CD1c-positive myeloid dendritic cell (primary cell): Measurements from ENCODE around the gene VMAC.
A peak's percentile ranks its signal among the peaks of the same experiment; 100 is the strongest.

ENCODE experiments used
- DNase-seq: peaks from one replicate; pipeline ENCODE4 v3.0.0-alpha.2; 2016; ENCODE audit errors: extremely low spot score

VMAC gene

DNA sequence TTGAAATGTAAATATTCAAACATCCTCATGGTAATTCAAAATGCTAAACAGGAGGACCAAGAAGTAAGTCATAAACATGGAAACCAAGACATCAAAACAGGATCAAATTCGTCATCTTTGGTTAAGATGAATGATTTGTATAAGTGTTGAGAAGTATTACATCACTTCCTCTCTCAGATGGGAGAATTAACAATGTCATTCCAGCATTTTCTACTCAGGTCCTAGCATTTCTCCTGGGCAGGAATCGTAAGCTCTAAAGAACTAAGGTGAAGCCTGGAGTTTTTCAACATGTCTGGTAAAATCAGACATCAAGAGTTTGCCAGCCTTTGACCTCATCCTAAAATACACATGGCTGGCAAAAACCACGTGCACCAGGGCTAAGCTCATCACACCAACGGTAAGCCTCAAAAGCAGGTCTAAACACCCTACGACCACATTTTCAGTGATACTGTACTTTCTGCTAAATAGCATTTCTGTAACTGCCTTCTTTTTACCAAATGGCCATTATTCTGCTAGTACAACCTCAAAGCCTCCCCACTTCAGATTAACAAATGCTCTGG is 48.4 kb downstream of the VMAC start:
- DNase-seq = peak; percentile 43

DNA sequence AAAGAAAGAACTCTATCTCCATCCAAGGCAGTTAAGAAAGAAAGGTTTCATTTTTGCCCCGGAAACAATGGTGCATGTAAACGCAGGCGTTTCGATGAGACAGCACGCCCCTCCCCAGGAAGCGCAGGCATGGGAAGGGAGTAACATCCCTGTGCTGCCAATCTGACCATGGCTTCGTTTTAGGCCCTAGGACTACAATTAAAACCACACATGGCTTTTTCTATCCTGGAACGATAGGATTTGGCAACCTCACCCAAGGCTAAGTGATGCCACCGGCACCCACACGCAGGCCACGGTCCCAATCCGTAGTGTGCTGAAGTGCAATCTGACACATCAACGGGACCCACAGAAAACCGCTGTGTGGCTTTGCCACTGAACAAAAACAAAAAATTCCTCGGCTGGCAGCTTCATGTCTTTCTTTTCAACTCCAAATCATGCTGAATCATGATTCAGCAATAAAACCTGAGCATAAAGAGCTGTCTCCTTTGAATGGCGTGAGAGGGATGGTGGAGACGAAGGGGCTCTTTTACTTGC is 49.1 kb downstream of the VMAC start:
- peak; percentile 24 for DNase-seq

DNA sequence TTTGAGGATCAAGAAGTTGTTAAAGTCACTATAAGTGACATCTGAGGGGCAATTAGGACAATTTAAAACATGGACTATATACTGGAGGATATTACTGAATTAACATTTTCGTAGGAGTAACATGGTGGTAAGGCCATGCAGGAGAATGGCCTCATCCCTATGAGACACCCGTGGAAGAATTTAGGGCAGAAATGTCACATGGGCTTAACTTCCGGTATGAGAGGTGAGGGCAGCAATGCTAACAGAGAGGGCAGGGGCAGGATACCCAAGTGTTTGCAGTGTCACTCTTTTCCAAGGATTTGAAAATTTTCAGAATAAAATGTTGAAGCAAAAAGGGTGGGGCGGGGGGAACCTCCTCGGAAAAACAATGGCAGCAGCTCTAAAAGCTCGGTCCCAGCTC is 49.6 kb downstream of the VMAC start:
- no peak for DNase-seq

DNA sequence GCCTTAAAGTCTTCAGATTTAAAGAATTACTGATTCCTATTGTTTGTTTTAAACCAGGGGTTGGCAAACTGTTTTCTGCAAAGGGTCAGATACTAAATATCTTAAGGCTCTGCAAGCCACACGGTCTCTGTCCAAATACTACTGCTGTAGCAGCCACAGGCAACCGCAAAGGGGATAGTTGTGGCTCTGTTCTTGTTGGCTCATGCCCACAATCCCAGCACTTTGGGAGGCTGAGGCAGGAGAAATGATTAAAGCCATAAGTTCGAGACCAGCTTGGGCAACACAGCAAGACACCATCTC is 50.9 kb downstream of the VMAC start:
- DNase-seq = no peak

DNA sequence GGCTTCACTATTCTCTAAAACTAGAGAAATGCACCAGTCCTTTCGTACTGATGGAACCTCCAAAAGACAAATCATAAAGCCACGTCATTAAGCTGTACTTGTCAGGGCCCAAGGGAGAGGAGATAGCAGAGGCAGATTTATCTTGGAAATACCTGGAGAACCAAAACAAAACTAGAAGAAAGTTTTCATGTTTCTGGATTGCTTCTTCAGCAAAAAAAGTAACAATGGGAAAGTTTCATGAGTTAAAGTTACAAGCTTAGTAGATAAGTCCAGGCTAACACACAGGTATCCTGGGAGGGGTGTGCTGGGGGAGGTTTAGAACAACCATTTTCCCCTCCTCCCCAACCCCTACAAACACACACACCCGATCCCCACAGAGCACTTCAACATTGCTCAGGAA is 51.7 kb downstream of the VMAC start:
- DNase-seq = no peak

DNA sequence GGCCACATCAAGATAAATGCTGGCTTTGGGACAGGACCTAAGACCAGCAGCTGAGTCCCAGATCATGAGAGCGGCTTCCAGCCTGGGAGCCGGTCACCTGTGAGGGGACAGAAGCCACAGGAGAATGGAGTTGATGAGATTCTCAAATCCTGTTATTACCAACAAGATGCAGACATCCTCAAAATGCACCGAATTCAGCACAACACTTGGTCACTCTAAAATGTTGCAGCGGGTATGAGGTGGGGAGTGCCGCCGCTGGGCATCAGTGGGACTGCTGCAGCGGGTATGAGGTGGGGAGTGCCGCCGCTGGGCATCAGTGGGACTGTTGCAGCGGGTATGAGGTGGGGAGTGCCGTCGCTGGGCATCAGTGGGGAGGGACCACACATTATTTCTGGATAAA is 52.1 kb downstream of the VMAC start:
- DNase-seq = no peak

DNA sequence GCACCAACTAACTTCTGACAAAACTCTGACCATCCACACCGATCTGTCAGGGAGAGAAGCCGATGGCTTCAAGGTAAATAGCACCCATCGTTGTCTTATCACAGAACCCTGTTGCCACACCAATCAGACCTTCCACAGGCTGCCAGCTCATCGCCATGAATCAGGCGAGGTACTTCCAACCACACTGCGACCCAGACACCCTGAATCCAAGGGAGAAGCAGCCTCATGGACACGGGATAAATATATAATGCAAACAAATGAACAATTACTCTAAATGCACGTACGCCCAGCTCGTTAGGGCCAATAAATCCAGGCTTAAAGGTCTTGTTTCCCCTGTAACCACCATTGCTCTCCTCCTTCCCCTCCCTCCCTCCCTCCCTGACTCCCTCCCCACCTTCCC is 52.5 kb downstream of the VMAC start:
- DNase-seq = no peak

DNA sequence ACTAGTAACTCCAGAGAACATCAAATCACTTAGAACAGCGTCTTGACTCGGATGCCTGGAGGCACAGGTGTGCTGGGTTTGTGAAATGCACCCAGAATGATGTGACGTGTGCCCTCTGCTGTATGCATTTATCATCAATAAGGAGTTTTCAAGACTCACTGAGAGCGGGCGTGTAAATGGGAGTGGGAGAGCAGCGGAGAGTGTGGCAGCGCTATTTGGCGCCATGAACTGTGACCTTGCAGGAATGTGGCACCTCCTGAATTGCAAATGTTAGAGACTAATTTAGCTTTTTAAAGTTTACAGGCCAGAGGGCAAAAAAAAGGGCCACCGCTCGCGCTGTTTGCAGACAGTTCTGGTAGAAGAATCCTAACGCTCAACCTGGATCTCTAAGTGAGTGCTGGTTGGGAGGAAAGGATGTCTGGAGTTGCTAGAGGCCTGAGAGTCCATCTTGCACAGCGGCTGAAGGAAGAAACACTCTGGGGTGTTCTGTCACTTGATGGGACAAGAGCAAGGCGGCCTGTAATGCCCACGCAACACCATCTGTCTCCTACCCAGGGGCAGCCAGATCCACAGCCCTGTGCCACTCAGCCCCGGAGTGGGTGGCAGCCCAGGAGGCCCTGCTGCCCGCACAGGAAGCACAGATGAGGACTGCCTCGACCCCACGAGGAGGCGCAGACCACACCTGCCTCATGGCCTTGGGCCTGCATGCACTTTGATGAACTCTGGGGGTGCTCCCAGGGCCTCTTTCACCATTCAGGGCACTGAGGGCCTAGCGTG is 53.6 kb downstream of the VMAC start:
- DNase-seq = no peak

DNA sequence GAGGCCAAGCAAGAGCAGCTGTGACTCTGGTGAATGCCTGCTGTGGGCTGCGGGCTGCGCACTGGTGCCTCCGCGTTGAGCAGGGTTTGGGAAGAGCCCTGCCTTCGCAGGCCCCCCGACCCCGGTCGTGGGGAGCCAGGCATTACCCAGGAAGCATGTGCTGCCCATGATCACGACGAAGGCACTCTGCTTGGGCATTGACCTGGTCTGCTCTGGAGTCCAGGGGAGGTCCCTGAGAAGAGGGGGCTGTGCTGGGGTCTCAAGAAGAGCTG is 54.1 kb downstream of the VMAC start:
- no peak for DNase-seq

DNA sequence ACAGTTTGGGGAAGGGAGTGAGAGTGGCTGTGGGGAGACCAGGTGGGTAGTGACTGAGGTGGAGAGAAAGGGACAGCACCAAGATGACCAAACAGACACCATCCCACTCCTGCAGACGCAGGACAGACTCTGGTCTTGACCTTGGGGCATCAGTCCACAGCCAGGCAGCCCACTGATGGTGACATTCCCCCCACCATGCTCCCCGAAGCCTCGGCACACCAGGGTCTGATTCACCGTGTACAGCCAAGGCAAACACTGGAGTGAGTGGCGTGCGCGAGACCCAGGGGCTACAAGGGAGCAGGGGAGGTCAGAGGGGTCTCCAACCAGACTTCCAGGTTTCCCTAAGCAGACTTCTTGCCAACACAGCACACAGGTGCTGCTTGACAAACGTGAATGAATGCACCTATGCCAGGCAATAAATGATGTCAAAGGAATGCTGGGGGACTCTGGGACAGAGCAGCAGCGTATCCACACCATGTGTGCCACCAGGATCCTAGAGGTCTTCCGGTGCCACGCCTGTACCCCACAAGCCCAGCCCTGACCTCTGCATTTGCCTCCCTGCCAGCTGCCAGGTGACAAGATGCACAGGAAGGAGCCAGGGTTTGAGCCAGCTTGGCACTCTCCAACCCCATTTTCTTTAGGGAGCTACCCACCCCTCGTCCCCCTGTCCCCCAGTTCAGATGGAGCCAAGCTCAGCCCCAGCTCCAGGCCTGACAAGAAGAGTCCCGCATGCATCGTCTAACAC is 54.8 kb downstream of the VMAC start:
- no peak for DNase-seq
